ENCODE results near the gene PIGV.

DNA sequence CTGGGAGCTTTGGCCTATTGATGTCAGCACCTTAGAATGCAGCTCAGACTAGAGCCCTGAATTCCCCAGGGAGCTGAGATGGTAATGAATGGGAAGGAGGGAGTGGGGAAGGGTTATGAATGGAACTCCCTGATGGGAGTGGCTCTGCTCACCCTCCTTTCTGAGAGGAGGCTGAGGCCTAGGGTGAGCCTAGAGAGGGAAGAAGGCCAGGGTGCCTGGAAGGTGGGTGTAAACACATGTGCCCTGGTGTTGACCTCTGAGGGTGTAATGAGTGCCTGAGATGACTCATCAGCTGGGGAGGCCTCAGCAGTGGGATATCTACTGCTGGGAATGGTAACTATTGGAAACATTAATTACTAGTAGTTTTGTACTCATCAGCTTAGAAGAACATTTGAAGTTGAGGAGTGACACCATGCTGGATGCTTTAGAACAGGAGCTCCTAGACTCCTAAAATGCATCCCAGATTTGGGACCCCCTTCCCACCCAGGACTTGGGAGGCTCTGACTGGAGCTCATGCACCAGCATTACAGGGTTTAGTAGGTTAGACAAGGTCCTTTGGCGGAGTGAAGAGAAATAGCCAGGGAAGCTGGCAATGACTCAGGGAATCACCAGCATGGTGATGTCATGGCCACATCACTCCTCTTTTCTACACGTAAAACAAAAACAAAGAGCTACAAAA, 16.0 kb upstream of the PIGV start:
- TF ChIP-seq, protein P1, sequence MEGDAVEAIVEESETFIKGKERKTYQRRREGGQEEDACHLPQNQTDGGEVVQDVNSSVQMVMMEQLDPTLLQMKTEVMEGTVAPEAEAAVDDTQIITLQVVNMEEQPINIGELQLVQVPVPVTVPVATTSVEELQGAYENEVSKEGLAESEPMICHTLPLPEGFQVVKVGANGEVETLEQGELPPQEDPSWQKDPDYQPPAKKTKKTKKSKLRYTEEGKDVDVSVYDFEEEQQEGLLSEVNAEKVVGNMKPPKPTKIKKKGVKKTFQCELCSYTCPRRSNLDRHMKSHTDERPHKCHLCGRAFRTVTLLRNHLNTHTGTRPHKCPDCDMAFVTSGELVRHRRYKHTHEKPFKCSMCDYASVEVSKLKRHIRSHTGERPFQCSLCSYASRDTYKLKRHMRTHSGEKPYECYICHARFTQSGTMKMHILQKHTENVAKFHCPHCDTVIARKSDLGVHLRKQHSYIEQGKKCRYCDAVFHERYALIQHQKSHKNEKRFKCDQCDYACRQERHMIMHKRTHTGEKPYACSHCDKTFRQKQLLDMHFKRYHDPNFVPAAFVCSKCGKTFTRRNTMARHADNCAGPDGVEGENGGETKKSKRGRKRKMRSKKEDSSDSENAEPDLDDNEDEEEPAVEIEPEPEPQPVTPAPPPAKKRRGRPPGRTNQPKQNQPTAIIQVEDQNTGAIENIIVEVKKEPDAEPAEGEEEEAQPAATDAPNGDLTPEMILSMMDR (IDR thresholded peaks at IDR 0.05; ENCODE audit: low read depth, low read length, poor library complexity, severe bottlenecking) = no peak
- no peak for TF ChIP-seq EZH2phosphoT487 (IDR thresholded peaks at IDR 0.05; ENCODE audit: borderline replicate concordance, low read length)
